Liver (tissue), 9 donors: ENCODE results near the gene TBCD. TPM values are rescaled to one million over a fixed set of nuclear protein-coding genes. Genes with fewer than 3 reads are reported as not detected.

Experiments used
- DNase-seq: peaks from one replicate; pipeline ENCODE4 v3.0.0-alpha.2; 2017; ENCODE audit warnings: low spot score
- H3K27ac ChIP-seq, 2 donors: one replicate each; pipeline ENCODE4 v1.7.0; 2013; ENCODE audit warnings: inconsistent platforms in 2 of 2, low read length in 2 of 2, control low read depth in 1 of 2, low read depth in 1 of 2, mild to moderate bottlenecking in 1 of 2
- H3K27me3 ChIP-seq, 4 donors: one replicate each; pipeline versions ENCODE4 v1.6.1 to v1.7.0; 2013; ENCODE audit warnings: low read length in 3 of 4, inconsistent platforms in 1 of 4, mild to moderate bottlenecking in 1 of 4, moderate library complexity in 1 of 4; ENCODE audit not compliant: control insufficient read depth in 4 of 4, insufficient read depth in 4 of 4
- H3K36me3 ChIP-seq, 4 donors: one replicate each; pipeline versions ENCODE4 v1.6.1 to v1.7.0; 2013; ENCODE audit warnings: low read length in 3 of 4, mild to moderate bottlenecking in 3 of 4, low read depth in 1 of 4, moderate library complexity in 1 of 4; ENCODE audit not compliant: control insufficient read depth in 4 of 4, insufficient read depth in 3 of 4
- H3K4me1 ChIP-seq, 4 donors: one replicate each; pipeline versions ENCODE4 v1.6.1 to v1.7.0; 2013; ENCODE audit warnings: low read length in 3 of 4, mild to moderate bottlenecking in 3 of 4, moderate library complexity in 1 of 4; ENCODE audit not compliant: control insufficient read depth in 4 of 4, insufficient read depth in 4 of 4
- H3K4me3 ChIP-seq, 3 donors: one replicate each; pipeline versions ENCODE4 v1.6.1 to v1.7.0; 2013; ENCODE audit warnings: low read length in 3 of 3, control low read depth in 1 of 3, low read depth in 1 of 3, mild to moderate bottlenecking in 1 of 3
- H3K9ac ChIP-seq, 2 donors: one replicate each; pipeline ENCODE4 v1.7.0; 2013; ENCODE audit warnings: low read length in 2 of 2, mild to moderate bottlenecking in 2 of 2, moderate library complexity in 2 of 2, control low read depth in 1 of 2, low read depth in 1 of 2
- H3K9me3 ChIP-seq, 4 donors: one replicate each; pipeline versions ENCODE4 v1.6.1 to v1.7.0; 2013; ENCODE audit warnings: low read length in 3 of 4; ENCODE audit not compliant: control insufficient read depth in 4 of 4
- EGR1 ChIP-seq, 2 donors: IDR thresholded peaks; 2 replicates each; pipeline ENCODE4 v1.6.1; 2016 to 2018; ENCODE audit warnings: antibody characterized with exemption in 2 of 2, low read depth in 2 of 2
- FOXA1 ChIP-seq: IDR thresholded peaks from 2 replicates; pipeline ENCODE4 v1.6.1; 2016; ENCODE audit warnings: antibody characterized with exemption
- FOXA2 ChIP-seq: IDR thresholded peaks from 2 replicates; pipeline ENCODE4 v1.6.1; 2016; ENCODE audit warnings: antibody characterized with exemption
- GABPA ChIP-seq, 2 donors: IDR thresholded peaks in 1 of 2; conservative IDR thresholded peaks in 1 of 2; 2 replicates each; pipeline ENCODE4 v1.6.1; 2016; ENCODE audit warnings: antibody characterized with exemption in 2 of 2, mild to moderate bottlenecking in 1 of 2, moderate library complexity in 1 of 2
- HNF4A ChIP-seq, 2 donors: conservative IDR thresholded peaks; 2 replicates each; pipeline ENCODE4 v1.6.1; 2016; ENCODE audit warnings: antibody characterized with exemption in 2 of 2, mild to moderate bottlenecking in 2 of 2
- HNF4G ChIP-seq: IDR thresholded peaks from 2 replicates; pipeline ENCODE4 v1.6.1; 2016; ENCODE audit warnings: antibody characterized with exemption
- JUND ChIP-seq, 2 donors: IDR thresholded peaks; 2 replicates each; pipeline ENCODE4 v1.6.1; 2016; ENCODE audit warnings: antibody characterized with exemption in 2 of 2
- NR2F2 ChIP-seq: IDR thresholded peaks from 2 replicates; pipeline ENCODE4 v1.6.1; 2016; ENCODE audit warnings: antibody characterized with exemption
- RAD21 ChIP-seq, 2 donors: IDR thresholded peaks; 2 replicates each; pipeline ENCODE4 v1.6.1; 2016; ENCODE audit warnings: antibody characterized with exemption in 2 of 2, mild to moderate bottlenecking in 2 of 2
- RXRA ChIP-seq, 2 donors: IDR thresholded peaks; 2 replicates each; pipeline ENCODE4 v1.6.1; 2017 to 2018; ENCODE audit warnings: antibody characterized with exemption in 2 of 2, mild to moderate bottlenecking in 1 of 2
- SP1 ChIP-seq: IDR thresholded peaks from 2 replicates; pipeline ENCODE4 v1.6.1; 2018; ENCODE audit warnings: antibody characterized with exemption, mild to moderate bottlenecking
- TAF1 ChIP-seq: conservative IDR thresholded peaks from 2 replicates; pipeline ENCODE4 v1.6.1; 2016; ENCODE audit warnings: antibody characterized with exemption, mild to moderate bottlenecking
- YY1 ChIP-seq: IDR thresholded peaks from 2 replicates; pipeline ENCODE4 v1.6.1; 2016; ENCODE audit warnings: antibody characterized with exemption, mild to moderate bottlenecking
- WGBS: extraction: QIAGEN DNeasy Blood & Tissue Kit; methylation state at CpG from one replicate; pipeline ENCODE4 v1.1.7; 2013; 5-methylcytosine and 5-hydroxymethylcytosine counted together
- polyA plus RNA-seq, 2 donors: library from polyadenylated mRNA; stranded (reverse) in 1 of 2; unstranded in 1 of 2; fragments of 200-250 nt in 1 of 2; fragments of >200 nt in 1 of 2; fragmentation: Nextera tagmentation in 1 of 2; extraction: Ambion mirVana in 1 of 2; gene quantifications; one replicate each; pipeline versions ENCODE4 v1.2.1 to v1.2.3, GENCODE V29; 2013 to 2015
- total RNA-seq, 2 donors: library from RNA; depleted of rRNA; stranded (reverse); fragments of >200 nt; gene quantifications; one replicate each; pipeline ENCODE4 v1.2.3, GENCODE V29; 2014
- TF ChIP-seq, protein P1 (sequence below): IDR thresholded peaks from 2 replicates; pipeline ENCODE4 v1.6.1; 2016; ENCODE audit warnings: antibody characterized with exemption, mild to moderate bottlenecking
- TF ChIP-seq, protein P2 (sequence below): IDR thresholded peaks from 2 replicates; pipeline ENCODE4 v1.6.1; 2016; ENCODE audit warnings: antibody characterized with exemption
- TF ChIP-seq, protein P3 (sequence below): IDR thresholded peaks from 2 replicates; pipeline ENCODE4 v1.6.1; 2016; ENCODE audit warnings: antibody characterized with exemption
- donor health status: healthy.
- donor health status: healthy.
- donor health status: healthy.
- donor health status: healthy.
- donor health status: healthy.

Gene TBCD
- total and polyA plus RNA-seq, 4 donors: 29.8 to 42.2 (median 33.0) TPM

DNA sequence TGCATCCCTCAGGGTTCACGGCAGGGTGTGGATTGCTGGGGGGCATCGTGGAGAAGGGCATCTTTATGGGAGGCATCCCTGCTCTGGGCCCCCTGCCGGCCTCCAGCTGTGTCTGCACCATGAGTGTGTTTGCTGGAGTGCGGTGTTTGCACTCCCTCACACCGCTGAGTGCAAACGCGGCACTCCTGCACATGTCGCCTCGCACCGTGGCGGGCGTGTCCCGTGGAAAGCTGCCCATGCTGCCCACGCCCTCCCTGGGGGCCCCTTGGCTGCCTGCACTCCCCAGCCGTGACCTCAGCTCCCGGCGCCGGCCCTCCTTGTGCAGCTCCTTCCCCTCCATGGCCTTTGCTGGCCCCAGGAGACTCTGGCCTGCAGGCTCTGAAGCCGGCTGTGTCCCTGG is 162.5 kb downstream of the TBCD start:
- no peaks in the 10 kb centered on the region for H3K4me1 ChIP-seq
- H3K27me3 ChIP-seq: no peaks in the 10 kb centered on the region
- peaks cover 0 to 9% (median 3%) of the 10 kb centered on the region in 4 donors for H3K36me3 ChIP-seq
- WGBS: 82% methylated on average over 19 of the region's 19 CpGs
- H3K9ac ChIP-seq: no peak overlapping the region
- H3K27ac ChIP-seq: no peak overlapping the region
- no peak for TF ChIP-seq JUND (IDR thresholded peaks at IDR 0.05)
- TF ChIP-seq GABPA (IDR thresholded peaks at IDR 0.05 in 1 of 2, conservative IDR thresholded peaks at IDR 0.05 in 1 of 2): no peak
- no peak for TF ChIP-seq FOXA2
- TF ChIP-seq HNF4G: no peak
- no peak for TF ChIP-seq RXRA (IDR thresholded peaks at IDR 0.05)
- TF ChIP-seq HNF4A (conservative IDR thresholded peaks at IDR 0.05): no peak
- TF ChIP-seq, protein P1, sequence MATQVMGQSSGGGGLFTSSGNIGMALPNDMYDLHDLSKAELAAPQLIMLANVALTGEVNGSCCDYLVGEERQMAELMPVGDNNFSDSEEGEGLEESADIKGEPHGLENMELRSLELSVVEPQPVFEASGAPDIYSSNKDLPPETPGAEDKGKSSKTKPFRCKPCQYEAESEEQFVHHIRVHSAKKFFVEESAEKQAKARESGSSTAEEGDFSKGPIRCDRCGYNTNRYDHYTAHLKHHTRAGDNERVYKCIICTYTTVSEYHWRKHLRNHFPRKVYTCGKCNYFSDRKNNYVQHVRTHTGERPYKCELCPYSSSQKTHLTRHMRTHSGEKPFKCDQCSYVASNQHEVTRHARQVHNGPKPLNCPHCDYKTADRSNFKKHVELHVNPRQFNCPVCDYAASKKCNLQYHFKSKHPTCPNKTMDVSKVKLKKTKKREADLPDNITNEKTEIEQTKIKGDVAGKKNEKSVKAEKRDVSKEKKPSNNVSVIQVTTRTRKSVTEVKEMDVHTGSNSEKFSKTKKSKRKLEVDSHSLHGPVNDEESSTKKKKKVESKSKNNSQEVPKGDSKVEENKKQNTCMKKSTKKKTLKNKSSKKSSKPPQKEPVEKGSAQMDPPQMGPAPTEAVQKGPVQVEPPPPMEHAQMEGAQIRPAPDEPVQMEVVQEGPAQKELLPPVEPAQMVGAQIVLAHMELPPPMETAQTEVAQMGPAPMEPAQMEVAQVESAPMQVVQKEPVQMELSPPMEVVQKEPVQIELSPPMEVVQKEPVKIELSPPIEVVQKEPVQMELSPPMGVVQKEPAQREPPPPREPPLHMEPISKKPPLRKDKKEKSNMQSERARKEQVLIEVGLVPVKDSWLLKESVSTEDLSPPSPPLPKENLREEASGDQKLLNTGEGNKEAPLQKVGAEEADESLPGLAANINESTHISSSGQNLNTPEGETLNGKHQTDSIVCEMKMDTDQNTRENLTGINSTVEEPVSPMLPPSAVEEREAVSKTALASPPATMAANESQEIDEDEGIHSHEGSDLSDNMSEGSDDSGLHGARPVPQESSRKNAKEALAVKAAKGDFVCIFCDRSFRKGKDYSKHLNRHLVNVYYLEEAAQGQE: no peak
- no peak for TF ChIP-seq FOXA1
- TF ChIP-seq NR2F2: no peak
- no peak for TF ChIP-seq TAF1
- TF ChIP-seq RAD21 (IDR thresholded peaks at IDR 0.05): no peak
- DNase-seq: no peak
- no peak overlapping the region for H3K4me3 ChIP-seq
- H3K9me3 ChIP-seq: no peaks in the 10 kb centered on the region

DNA sequence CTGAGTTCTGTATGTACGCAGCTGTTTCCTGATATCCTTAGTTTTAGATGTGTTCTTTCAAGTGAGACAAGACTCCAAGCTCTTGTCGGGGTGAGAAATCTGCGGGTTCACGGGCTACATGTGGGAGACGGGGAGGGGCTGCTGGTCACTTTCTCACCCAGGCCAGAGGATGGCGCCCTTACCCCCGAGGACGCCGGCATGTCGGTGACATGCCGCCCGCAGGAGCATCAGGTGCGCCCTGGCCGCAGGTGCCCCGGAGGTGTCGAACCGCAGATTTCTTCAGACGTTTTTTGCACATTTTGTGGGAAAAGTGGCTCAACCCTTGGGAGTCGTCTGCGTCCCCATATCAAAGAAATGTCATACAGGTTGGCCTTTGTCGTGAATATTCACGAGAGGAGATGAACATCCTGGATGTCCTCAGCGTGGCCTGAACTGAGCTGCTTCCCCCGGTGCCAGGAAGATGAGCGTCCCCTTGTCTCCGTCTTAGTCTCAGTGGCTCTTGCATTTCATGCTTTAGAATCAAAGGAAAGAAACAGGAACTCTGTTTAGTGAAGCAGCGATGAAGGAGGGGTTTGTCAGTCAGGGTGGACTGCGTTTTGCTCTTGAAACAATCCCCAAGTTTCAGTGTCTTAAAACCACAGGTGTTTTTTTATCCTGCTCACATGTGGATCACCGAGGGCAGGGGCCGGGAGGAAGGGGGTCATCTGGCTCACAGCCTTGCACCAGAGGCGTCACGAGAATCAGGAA is 163.3 kb downstream of the TBCD start:
- TF ChIP-seq FOXA2: no peak
- TF ChIP-seq HNF4A (conservative IDR thresholded peaks at IDR 0.05): no peak
- TF ChIP-seq, protein P2, sequence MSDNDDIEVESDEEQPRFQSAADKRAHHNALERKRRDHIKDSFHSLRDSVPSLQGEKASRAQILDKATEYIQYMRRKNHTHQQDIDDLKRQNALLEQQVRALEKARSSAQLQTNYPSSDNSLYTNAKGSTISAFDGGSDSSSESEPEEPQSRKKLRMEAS: no peak
- no peak for TF ChIP-seq FOXA1
- TF ChIP-seq SP1: no peak
- no peak for TF ChIP-seq JUND (IDR thresholded peaks at IDR 0.05)
- TF ChIP-seq HNF4G: no peak
- TF ChIP-seq, protein P3, sequence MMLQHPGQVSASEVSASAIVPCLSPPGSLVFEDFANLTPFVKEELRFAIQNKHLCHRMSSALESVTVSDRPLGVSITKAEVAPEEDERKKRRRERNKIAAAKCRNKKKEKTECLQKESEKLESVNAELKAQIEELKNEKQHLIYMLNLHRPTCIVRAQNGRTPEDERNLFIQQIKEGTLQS: no peak
- no peak for TF ChIP-seq NR2F2
- TF ChIP-seq EGR1 (IDR thresholded peaks at IDR 0.05; ENCODE audit: low read depth in 2 of 2): no peak
- TF ChIP-seq, protein P1: no peak
- no peak for TF ChIP-seq YY1
- TF ChIP-seq TAF1: no peak
- TF ChIP-seq RAD21 (IDR thresholded peaks at IDR 0.05): no peak
- TF ChIP-seq RXRA (IDR thresholded peaks at IDR 0.05): no peak
- TF ChIP-seq GABPA (IDR thresholded peaks at IDR 0.05 in 1 of 2, conservative IDR thresholded peaks at IDR 0.05 in 1 of 2): no peak
- Histone ChIP-seq H3K36me3 (peaks cover 0 to 9% (median 2%) of the 10 kb centered on the region in 4 donors), H3K4me1 (no peaks in the 10 kb centered on the region), H3K27ac (no peak overlapping the region), H3K4me3 (no peak overlapping the region), H3K27me3 (no peaks in the 10 kb centered on the region), H3K9me3 (no peaks in the 10 kb centered on the region), H3K9ac (no peak overlapping the region)
- WGBS: 95% methylated on average over 32 of the region's 32 CpGs
- DNase-seq: no peak
